ENCODE measurements around the gene ASPRV1.

The ASPRV1 gene

GRCh38 chr2:69992310-69993047 lies 31.0 kb upstream of the ASPRV1 start:
- TF ChIP-seq SIN3A (IDR thresholded peaks at IDR 0.05; ENCODE audit: borderline replicate concordance, insufficient read depth, low read length) (no peak), TAF1 (IDR thresholded peaks at IDR 0.05; ENCODE audit: borderline replicate concordance, insufficient read depth, low read length) (no peak), POLR2AphosphoS5 (IDR thresholded peaks at IDR 0.05; ENCODE audit: low read depth, low read length) (no peak), FOXP2 (optimal IDR thresholded peaks at IDR 0.05; ENCODE audit: borderline replicate concordance, extremely low read depth, extremely low read length, insufficient read depth) (no peak)
- TF ChIP-seq, protein P1, sequence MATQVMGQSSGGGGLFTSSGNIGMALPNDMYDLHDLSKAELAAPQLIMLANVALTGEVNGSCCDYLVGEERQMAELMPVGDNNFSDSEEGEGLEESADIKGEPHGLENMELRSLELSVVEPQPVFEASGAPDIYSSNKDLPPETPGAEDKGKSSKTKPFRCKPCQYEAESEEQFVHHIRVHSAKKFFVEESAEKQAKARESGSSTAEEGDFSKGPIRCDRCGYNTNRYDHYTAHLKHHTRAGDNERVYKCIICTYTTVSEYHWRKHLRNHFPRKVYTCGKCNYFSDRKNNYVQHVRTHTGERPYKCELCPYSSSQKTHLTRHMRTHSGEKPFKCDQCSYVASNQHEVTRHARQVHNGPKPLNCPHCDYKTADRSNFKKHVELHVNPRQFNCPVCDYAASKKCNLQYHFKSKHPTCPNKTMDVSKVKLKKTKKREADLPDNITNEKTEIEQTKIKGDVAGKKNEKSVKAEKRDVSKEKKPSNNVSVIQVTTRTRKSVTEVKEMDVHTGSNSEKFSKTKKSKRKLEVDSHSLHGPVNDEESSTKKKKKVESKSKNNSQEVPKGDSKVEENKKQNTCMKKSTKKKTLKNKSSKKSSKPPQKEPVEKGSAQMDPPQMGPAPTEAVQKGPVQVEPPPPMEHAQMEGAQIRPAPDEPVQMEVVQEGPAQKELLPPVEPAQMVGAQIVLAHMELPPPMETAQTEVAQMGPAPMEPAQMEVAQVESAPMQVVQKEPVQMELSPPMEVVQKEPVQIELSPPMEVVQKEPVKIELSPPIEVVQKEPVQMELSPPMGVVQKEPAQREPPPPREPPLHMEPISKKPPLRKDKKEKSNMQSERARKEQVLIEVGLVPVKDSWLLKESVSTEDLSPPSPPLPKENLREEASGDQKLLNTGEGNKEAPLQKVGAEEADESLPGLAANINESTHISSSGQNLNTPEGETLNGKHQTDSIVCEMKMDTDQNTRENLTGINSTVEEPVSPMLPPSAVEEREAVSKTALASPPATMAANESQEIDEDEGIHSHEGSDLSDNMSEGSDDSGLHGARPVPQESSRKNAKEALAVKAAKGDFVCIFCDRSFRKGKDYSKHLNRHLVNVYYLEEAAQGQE (IDR thresholded peaks at IDR 0.05; ENCODE audit: insufficient read depth in 1 of 2, low read depth in 2 of 2, low read length in 2 of 2) = no peak

- TF ChIP-seq POLR2AphosphoS5 (IDR thresholded peaks at IDR 0.05; ENCODE audit: low read depth, low read length) = no peak
- TF ChIP-seq SIN3A (IDR thresholded peaks at IDR 0.05; ENCODE audit: borderline replicate concordance, insufficient read depth, low read length) = no peak
- TF ChIP-seq FOXP2 (optimal IDR thresholded peaks at IDR 0.05; ENCODE audit: borderline replicate concordance, extremely low read depth, extremely low read length, insufficient read depth) = no peak
- TF ChIP-seq TAF1 (IDR thresholded peaks at IDR 0.05; ENCODE audit: borderline replicate concordance, insufficient read depth, low read length) = no peak
- TF ChIP-seq, protein P1 (IDR thresholded peaks at IDR 0.05; ENCODE audit: insufficient read depth in 1 of 2, low read depth in 2 of 2, low read length in 2 of 2) = no peak
Measured at GRCh38 chr2:69989441-69990105, 28.1 kb upstream of the ASPRV1 start.

DNA sequence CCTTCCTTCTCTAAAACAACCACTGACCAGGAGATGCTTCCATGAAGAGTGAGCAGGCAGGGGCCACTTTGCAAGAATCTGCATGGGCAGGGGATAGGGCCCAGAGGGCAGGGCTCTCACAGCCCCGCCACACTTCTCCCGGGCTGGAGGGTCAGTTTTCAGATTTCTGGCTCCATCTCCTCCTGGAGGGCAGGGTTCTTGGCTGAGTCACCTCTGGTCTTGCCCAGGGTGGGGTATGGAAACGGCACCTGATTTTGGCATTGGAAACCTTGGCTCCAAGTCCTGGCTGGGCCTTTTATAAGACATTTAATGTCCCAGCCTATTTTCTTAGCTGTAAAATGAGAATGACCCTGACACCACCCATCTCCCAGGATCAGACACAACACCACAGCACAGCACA lies 27.6 kb upstream of the ASPRV1 start:
- TF ChIP-seq, protein P1 (IDR thresholded peaks at IDR 0.05; ENCODE audit: insufficient read depth in 1 of 2, low read depth in 2 of 2, low read length in 2 of 2) = no peak
- TF ChIP-seq TAF1 (IDR thresholded peaks at IDR 0.05; ENCODE audit: borderline replicate concordance, insufficient read depth, low read length) = no peak
- TF ChIP-seq POLR2AphosphoS5 (IDR thresholded peaks at IDR 0.05; ENCODE audit: low read depth, low read length) = no peak
- no peak for TF ChIP-seq FOXP2 (optimal IDR thresholded peaks at IDR 0.05; ENCODE audit: borderline replicate concordance, extremely low read depth, extremely low read length, insufficient read depth)
- no peak for TF ChIP-seq SIN3A (IDR thresholded peaks at IDR 0.05; ENCODE audit: borderline replicate concordance, insufficient read depth, low read length)

GRCh38 chr2:69988086-69988635 lies 26.7 kb upstream of the ASPRV1 start:
- TF ChIP-seq, protein P1 (IDR thresholded peaks at IDR 0.05; ENCODE audit: insufficient read depth in 1 of 2, low read depth in 2 of 2, low read length in 2 of 2) = no peak
- TF ChIP-seq TAF1 (IDR thresholded peaks at IDR 0.05; ENCODE audit: borderline replicate concordance, insufficient read depth, low read length) (no peak), SIN3A (IDR thresholded peaks at IDR 0.05; ENCODE audit: borderline replicate concordance, insufficient read depth, low read length) (no peak), POLR2AphosphoS5 (IDR thresholded peaks at IDR 0.05; ENCODE audit: low read depth, low read length) (no peak), FOXP2 (optimal IDR thresholded peaks at IDR 0.05; ENCODE audit: borderline replicate concordance, extremely low read depth, extremely low read length, insufficient read depth) (no peak)

Data from PFSK-1 (cell line).